Stimulated activated CD4-positive, alpha-beta T cell treated with anti-CD3 and anti-CD28 coated beads, Interleukin-2, amount 100 ng/mL, for 24 hours (primary cell): ENCODE measurements around the gene MSS51.
"Not testable (repeated sequence)": the region's sequence is repeated elsewhere in the genome, so short reads cannot be mapped to it uniquely, and the experiment has no call there.

Source experiments
- DNase-seq, 2 donors: peaks; one replicate each; pipeline ENCODE4 v3.0.0-alpha.2; 2020

MSS51 gene

DNA sequence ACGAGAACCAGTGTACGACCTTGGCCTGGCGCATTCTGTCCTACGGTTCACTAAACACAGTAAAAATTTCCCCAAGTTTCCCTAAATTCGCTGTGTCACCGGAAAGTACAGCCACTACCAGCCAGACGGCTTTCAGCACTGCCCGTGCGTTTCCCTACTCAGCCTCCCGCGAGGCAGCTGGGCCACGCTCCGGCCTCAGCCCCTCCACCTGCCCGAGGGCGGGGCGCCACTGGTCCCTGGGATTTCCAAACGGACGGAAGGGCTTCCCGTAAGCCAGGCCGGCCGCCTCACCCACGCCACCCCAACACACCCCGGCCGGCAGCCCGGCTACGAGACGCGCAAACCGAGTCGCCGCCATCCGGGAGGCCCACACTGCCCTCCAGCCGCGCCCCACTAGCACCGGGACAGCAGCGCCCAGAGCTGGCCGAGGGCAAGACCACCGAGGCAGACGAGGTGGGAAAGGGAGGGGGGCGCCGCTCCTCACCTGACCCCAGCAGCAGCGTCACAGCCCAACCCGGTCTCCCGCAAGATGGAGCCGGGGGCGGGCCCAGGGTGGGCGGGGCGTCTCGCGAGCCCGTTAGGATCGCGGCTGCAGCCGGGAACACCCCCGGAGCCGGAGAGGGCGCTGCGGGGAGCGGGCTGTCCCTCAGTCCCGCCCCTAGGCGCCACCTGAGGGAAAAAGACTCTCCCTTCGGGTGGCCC, 19.7 kb downstream of the MSS51 start, which contains the start of gene ANXA7:
Gene ANXA7, minus strand, starts transcription at position 531 of the 702 bp plus-strand sequence. CDS start 13,202 bp downstream, outside the sequence.
- DNase-seq: peak; percentile 96 to 97

DNA sequence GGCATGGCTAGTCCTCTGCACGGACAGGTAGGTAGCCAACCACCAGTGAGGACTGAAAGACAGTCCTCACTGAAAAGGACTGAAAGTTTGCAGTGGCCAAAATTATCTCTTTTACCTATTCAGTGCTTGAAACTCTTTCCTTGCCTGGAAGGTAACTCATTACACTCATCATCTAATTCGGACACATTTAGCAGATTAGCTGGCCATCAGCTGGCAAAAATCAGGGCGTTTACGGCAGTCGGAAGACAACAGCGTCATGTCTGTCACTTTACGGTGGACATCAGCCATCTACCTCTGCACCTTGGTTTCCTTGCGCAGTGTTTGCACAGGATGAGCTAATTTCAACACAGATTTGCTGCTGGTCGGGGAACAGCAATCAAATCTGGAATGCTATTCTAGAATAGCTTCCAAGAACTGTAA, 20.2 kb downstream of the MSS51 start:
- DNase-seq: peak in 1 of 2 donors; percentile 38

DNA sequence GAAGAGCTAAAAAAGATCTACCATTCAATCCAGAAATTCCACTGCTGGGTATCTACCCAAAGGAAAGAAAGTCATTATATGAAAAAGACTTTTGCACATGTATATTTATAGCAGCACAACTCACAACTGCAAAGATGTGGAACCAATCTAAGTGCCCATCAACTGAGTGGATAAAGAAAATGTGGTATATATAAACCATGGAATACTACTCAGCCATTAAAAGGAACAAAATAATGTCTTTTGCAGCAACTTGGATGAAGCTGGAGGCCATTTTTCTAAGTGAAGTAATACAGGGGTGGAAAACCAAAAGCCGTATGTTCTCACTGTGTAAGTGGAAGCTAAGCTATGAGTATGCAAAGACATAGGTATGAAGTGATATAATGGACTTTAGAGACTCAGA, 22.5 kb downstream of the MSS51 start:
- DNase-seq: no peak

DNA sequence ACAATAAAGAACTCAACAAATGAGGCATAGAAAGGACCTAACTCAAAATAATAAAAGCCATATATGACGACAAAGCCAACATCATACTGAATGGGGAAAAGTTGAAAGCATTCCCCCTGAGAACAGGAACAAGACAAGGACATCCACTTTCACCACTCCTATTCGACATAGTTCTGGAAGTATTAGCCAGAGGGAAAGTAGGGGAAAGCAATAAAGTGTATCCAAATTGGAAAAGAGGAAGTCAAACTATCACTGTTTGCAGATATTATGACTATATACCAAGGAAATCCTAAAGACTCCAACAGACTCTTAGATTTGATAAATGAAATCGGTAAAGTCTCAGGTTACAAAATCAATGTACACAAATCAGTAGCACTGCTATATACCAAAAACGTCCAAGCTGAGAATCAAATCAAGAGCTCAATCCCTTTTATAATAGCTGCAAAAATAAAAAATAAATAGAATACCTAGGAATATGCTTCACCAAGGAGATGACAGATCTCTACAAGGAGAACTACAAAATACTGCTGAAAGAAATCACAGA, 24.3 kb downstream of the MSS51 start:
- no peak for DNase-seq

DNA sequence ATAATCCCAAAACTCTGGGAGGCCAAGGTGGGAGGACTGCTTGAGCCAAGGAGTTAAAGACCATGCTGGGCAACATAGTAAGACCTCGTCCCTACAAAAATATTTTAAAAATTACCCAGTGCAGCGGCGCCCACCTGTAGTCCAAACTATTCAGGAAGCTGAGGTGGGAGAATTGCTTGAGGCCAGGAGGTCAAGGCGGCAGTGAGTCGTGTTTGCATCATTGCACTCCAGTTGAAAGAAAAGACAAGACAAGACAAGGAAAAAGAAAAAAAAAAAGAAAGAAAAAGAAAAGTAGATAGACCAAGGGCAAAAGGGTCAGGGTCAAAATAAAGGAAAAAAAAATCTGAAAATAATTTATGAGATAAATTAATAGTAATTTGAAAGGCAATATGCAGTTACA, 25.3 kb downstream of the MSS51 start:
- no peak for DNase-seq

DNA sequence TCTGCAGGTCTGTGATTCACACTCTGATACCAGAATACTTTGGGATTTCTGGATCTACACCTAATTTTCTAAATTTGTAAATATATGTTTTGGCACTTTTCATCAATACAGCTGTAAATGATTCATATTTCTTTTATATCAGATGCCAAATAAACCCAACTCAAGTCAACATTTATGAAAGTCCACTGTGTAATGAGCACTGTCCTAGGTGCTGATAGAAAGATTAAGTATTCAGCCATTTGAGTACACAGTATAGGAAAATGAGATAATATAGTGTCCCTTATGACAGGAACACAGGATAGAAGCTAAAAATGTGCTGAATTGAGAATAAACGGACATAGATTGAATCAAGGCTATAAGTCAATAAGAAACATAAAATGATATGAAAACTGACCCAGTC, 25.9 kb downstream of the MSS51 start:
- no peak for DNase-seq

DNA sequence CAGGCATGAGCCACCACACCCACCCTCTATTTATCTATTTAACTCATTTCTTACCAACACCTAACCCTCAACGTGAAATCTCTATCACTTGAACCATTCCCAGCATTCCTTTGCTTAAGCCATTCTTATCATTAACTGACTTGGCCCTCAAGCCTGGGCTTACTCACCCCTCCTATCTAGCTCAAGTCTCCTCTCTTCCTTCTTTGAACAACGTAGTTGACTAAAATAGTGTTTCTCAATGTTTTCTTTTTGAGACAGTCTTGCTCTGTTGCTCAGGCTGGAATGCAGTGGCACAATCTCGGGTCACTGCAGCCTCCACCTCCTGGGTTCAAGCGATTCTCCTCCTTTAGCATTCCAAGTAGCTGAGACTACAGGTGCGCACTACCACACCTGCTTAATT, 26.5 kb downstream of the MSS51 start:
- DNase-seq: no peak

DNA sequence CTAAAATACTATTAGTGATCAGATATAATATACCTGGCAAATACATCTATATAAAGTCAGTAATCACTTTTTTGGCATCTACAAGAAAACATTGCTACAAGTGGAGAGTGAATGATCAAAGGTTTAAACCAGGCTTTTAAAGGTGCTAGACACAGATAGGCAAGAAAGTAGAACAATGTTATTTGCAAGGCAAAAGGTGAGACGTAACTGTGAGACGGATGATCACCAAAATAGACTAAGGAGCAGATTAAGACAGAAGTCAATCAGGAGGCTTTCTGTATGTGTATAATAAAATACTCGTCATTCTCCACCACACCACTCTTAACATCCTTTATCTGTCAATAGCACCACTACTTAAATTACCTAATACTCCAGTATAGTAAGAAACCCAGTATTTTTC, 27.8 kb downstream of the MSS51 start:
- no peak for DNase-seq

DNA sequence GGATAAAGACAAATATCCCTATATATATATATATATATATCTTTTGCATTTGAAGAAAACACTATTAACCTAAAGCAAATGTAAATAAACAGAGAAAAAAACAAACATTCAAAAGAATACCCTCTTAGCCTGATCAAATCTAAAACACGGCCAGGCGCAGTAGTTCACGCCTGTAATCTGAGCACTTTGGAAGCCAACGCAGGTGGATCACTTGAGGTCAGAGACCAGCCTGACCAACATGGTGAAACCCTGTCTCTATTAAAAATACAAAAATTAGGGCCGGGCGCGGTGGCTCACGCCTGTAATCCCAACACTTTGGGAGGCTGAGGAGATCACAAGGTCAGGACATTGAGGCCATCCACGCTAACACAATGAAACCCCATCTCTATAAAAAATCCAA, 28.7 kb downstream of the MSS51 start:
- no peak for DNase-seq

DNA sequence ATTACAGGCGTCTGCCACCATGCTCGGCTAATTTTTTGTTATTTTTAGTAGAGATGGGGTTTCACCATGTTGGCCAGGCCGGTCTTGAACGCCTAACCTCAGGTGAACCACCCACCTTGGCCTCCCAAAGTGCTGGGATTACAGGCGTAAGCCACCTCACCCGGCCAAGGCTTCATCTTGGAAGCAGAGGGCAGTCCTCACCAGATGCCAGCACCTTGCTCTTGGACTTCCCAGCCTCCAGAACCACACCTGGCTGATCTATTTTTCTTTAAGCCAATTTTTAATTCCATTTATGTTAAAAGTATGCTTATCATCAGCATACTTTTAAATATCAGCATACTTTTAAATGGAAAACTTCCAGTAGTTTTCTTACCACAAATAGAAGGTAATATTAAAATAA, 31.7 kb downstream of the MSS51 start:
- DNase-seq: no peak

DNA sequence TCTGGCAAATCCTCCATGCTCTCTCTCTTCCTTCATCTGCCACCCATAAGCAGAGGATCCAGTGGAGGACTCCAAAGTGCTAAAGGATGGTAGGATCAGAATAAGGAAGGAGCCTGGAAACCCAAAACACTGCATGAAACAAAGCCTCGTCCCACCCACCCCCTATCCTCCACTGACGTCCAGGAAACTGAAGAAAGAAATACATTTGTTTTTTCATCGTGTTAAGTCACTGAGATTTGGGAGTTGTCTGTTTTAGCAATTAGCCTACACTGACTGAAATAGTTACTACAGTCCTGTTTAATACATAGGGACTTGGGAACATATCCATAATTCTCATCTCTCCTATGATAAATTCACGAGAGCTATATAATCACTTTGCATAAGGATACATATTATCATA, 34.3 kb downstream of the MSS51 start:
- DNase-seq: no peak

DNA sequence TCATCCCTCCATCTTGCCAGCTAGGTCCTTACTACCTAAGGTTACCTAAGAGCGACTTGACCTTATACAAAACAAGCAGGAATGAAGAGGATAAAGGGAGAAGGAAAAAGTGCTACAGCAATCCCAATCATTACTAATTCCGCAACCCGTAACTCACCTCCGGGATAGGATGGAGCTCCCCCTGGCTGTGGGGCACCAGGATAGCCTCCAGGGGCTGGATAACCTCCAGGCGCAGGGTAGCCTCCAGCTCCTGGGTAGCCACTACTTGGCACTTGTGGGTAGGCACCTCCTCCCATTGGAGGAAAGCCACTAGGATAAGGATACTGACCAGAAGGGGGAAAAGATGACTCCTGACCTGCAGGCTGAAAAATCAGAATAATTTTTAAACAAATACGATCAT, 35.3 kb downstream of the MSS51 start:
- no peak for DNase-seq

DNA sequence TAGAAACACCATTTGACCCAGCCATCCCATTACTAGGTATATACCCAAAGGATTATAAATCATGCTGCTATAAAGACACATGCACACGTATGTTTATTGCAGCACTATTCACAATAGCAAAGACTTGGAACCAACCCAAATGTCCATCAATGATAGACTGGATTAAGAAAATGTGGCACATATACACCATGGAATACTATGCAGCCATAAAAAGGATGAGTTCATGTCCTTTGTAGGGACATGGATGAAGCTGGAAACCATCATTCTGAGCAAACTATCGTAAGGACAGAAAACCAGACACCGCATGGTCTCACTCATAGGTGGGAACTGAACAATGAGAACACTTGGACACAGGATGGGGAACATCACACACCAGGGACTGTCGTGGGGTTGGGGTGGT, 39.0 kb downstream of the MSS51 start:
- DNase-seq: not testable (repeated sequence)

DNA sequence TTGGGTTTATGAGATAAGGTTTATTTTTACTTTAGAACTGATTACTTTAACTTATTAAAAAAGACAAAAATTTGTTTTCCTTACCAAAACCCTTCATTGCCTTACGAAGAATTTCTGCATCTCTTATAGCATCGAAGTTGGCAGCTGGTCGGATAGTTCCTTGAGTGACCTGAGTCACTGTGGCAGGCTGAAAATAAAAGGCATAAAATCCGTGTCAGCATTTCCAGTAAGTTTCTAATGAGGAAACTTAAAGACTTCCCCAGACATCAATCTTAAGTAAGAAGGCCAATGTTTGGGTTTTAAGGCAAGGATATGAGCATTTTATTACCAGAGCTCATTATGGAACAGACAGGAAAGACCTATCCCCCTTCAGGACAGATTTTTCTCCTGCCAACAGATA, 45.1 kb downstream of the MSS51 start:
- no peak for DNase-seq

DNA sequence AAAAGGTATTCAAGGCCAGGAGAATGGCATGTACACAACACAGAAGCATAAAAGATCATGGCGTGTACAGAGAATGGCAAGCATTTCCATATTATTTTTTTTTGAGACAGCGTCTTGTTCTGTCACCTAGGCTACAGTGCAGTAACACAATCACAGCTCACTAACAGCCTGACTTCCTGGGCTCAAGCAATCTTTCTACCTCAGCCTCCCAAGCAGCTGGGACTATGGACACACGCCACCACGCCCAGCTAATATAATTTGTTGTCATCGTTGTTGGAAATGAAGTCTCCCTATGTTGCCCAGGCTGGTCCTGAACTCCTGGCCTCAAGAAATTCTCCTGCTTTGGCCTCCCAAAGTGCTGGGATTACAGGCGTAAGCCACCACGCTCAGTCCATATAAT, 46.8 kb downstream of the MSS51 start:
- no peak for DNase-seq

DNA sequence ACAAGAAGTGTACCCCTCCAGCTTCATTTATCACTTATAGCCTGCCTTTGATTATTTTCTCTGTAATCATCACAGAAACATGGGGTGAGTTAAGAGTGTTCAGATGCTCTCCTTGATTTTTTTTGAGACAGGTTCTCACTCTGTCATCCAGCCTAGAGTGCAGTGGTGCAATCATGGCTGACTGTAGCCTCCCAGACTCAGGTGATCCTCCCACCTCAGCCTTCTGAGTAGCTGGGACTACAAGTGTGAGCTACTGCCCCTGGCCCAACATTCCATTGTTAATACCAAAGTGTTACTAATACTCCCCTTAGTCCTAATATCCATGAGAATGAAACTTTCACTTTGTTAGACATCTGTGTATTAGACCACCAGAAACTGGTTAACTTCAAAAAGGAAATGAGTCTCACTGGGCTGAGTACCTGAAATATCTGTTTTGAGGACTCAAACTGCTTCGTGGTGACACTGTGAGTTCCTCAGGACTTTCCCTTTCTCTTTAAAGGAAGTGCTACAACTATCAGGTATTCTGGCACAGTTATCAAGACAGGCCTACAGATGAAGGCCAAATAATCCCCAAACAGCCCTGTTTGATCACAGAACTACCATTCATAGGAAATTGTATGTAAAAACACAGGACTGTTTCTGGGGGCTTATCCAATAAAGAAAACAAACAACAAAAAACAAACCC, 54.2 kb downstream of the MSS51 start:
- no peak for DNase-seq

DNA sequence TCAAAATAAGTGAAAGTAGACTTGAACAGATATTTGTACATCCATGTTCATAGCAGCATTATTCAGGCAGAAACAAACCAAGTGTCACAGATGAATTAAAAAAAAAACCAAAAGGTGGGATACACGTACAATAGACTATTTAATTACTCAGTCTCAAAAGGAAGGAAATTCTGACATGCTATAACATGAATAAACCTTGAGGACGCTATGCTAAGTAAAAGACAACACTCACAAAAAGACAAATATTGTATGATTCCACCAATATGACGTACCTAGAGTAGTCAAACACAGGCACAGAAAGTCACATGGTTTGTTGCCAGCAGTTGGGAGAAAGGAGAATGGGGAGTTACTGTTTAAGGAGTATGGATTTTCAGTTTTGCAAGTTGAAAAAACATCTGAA, 56.7 kb downstream of the MSS51 start:
- no peak for DNase-seq
